ENCODE measurements around the gene TNFRSF4.

Gene TNFRSF4

DNA sequence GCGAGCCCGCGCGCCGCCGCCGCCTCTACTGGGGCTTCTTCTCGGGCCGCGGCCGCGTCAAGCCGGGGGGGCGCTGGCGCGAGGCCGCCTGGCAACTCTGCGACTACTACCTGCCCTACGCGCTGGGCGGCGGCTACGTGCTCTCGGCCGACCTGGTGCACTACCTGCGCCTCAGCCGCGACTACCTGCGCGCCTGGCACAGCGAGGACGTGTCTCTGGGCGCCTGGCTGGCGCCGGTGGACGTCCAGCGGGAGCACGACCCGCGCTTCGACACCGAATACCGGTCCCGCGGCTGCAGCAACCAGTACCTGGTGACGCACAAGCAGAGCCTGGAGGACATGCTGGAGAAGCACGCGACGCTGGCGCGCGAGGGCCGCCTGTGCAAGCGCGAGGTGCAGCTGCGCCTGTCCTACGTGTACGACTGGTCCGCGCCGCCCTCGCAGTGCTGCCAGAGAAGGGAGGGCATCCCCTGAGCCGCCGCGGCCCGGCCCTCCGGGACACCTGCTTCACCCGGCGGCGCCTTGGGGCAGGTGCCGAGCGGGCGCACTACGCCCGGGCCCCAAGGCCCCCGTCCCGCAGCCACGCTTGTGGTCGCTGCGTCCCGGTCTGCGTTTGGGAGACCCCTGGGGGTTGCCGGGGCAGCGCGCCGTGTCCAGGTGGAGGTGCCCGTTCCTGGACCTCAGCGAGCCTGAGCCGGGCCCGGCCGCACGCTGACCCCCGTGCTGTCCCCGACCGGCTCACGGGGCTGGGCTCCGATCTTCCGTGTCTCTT, 19.0 kb upstream of the TNFRSF4 start:
- DNase-seq = no peak

DNA sequence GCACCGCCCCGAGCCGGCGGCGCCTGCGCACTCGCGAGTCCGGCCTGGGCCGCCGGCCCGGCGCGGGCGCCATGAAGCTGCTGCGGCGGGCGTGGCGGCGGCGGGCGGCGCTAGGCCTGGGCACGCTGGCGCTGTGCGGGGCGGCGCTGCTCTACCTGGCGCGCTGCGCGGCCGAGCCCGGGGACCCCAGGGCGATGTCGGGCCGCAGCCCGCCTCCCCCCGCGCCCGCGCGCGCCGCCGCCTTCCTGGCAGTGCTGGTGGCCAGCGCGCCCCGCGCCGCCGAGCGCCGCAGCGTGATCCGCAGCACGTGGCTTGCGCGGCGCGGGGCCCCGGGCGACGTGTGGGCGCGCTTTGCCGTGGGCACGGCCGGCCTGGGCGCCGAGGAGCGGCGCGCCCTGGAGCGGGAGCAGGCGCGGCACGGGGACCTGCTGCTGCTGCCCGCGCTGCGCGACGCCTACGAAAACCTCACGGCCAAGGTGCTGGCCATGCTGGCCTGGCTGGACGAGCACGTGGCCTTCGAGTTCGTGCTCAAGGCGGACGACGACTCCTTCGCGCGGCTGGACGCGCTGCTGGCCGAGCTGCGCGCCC, 18.3 kb upstream of the TNFRSF4 start, which contains the start of gene B3GALT6:
Gene B3GALT6 (plus strand): TSS at position 30 of the 588 bp plus-strand sequence. CDS start 42 bp downstream, at position 72.
- peak in 1 of 14 donors; percentile 39 for DNase-seq

DNA sequence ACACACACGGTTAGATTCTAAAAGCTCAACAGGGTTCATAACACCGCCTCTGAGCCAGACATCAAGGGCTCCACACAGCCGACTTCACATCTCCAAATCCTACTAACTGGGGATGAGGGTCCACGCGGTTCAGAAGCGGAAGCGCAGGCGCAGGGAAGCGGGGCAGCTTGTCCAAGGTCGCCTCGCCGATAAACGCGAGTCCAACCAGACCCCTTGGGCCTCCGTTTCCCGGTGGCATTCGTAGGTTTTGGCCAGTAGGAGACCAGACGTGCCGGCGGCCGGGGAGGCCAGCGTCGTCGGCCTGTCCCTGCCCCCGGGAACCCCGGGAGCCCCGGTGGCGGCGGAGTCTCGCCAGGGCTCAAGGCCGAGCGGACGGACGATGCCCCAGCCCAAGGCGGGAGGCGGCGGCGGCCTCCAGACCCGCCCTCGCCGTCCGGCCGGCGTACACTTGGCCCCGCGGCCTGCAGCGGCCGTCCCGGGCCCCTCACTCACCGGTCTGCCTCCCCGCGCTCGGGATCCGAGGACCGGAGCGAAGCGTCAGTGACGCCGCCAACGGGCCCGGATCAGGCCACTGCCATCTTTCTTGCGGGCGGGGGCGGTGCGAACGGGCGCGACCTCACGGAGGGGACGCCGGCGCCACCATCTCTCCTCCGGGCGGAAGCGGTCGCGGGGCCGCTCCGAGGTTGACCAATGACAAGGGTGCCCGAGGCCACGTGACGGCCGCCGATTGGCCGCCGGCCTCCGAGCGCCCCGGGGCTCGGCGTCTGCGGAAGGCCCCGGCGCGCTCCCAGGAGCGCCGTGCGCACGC, 17.7 kb upstream of the TNFRSF4 start, which contains the start of gene SDF4:
Gene SDF4 (minus strand): TSS at position 602 of the 808 bp plus-strand sequence. CDS start 3,229 bp downstream, outside the sequence.
- DNase-seq = peak; percentile 56 to 97 (median 91)

DNA sequence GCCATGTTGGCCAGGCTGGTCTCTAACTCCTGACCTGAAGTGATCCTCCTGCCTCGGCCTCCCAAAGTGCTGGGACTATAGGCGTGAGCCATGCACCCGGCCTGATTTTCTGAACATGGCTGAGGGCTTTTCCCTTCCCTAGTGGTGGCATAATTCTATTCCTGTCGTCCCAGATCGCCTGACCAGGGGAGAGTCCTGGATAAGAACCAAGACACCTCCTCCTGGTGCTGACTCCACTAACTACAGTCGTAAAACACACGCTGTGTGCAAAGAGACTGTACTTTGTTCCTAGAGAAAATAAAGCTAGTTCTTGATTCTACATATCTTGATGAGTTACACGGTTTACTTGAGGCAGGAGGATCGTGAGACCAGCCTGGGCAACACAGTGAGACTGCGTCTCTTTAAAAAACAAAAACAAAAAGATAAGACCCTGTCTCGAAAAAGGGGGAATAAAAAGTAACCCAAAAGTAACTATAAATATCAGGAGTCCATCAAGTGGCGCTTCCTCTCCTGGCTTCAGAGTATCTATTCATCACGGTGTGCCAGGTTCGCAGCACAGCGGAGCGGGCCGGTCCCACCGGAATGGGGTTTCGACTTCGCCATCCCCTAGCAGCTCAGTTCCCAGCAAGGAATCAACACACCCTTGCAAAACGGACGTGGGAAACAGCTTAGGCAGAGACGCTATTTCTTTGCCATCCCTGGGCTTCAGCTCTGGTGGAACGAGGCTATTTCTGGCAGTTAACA, 16.9 kb upstream of the TNFRSF4 start:
- no peak for DNase-seq

DNA sequence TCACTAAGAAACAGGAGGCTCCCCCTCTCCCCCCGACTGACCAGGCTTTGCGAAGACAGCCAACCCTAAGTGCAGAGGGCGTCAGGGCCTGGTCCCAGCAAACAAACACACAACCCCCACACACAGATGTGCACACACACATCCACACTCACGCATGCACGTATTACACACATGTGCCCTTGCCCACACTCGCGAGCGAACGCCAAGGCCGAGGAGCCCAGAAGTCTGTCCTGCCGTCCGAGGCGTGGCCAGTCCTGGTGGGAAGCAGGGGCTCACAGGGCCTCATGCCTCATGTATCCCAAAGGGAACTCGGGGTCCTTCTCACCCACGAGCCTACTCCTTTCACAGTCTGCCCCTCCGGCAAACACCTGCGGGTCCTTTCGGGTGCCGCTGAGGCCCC, 15.8 kb upstream of the TNFRSF4 start:
- no peak for DNase-seq

DNA sequence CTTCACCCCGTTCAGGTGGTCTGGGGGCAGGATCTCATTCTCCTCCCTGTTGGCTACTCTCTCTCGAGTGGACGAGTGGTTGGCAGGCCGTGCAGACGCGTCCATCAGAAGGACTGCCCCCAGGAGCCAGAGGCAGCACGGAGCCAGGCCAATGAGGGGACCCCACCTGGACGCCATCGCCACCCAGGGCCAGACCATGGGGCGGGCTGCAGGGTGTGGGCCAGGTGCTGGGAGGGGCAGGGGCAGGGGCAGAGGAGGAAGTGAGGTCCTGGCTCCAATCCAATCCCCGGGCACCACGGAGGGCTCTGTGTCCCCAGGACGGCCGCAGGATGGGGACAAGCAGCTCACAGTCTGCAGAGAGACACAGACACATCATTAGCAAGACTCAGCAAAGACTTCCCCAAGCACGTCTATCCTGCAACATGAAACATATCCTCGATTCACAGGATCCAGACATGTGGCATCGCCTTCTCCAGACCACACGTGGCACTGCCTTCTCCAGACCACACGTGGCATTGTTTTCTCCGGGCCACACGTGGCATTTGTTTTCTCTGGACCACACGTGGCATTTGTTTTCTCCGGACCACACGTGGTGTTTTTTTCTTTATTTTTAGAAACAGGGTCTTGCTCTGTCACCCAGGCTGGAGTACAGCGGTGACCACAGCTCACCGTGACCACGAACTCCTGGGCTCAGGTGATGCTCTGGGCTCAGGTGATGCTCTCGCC, 14.8 kb upstream of the TNFRSF4 start:
- DNase-seq = no peak

DNA sequence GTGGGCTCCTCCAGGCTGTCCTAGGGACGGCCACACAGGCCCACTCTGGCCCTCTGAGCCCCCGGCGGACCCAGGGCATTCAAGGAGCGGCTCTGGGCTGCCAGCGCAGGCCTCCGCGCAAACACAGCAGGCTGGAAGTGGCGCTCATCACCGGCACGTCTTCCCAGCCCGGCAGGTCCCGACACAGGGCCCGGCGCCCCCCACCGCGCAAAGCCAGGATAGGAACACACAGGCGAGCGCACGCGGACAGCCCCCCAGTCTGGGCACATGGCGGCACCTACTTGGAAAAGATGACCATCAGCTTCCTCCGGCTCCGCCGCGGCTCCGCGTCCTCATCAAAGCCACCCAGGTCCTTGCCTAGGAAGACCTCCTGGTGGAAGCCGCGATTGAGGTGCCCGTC, 14.2 kb upstream of the TNFRSF4 start:
- no peak for DNase-seq

DNA sequence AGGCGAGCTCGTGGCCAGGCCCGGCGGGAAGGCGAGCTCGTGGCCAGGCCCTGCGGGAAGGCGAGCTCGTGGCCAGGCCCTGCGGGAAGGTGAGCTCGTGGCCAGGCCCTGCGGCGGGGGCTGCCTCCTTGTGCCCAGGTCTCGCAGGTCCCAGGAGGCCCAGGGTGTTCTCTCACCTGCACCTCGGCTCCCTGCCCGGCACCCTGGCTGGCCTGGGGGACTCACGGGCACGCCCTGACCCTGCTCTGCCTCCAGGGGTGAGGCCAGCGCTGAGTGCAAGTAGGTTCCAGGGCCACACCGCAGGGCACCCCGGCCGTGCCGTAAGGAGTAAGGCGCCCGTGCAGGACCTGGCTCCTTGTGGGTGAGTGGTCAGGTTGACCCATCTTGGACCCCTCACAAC, 13.4 kb upstream of the TNFRSF4 start:
- no peak for DNase-seq

DNA sequence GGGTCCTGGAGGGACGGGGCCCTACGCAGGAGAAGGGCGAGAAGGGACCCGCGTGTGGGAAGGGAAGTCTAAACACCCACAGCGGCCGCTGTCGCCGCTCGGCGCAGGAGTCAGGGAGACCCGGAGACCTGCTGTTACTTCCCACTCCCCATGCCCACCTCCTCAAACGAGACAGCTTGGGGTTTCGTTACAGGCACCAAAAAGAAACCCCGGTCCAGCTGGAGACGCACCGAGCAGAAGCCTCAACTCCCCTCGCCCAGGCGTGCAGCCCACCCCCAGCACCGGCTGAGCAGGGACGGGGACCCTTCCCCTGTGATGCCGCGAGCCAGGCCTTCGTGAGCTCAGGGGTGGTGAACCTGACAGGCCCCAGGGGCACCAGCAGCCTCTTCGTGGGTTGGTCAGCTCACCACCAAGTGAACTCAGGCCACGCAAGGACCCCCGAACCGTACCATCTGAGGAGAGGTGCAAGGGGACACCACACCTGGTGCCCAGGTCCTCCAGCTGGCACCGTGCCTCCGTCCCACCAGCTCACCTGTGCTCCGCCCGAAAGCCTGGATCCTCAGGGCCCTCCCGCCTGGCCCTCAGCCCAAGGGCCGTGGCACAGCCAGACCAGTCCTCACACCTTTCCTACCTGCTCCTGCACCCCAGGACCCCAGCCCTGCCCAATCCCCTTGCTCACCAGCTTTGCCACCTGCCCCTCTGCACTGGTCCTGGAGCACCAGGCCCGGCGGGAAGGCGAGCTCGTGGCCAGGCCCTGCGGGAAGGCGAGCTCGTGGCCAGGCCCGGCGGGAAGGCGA, 12.8 kb upstream of the TNFRSF4 start:
- no peak for DNase-seq

DNA sequence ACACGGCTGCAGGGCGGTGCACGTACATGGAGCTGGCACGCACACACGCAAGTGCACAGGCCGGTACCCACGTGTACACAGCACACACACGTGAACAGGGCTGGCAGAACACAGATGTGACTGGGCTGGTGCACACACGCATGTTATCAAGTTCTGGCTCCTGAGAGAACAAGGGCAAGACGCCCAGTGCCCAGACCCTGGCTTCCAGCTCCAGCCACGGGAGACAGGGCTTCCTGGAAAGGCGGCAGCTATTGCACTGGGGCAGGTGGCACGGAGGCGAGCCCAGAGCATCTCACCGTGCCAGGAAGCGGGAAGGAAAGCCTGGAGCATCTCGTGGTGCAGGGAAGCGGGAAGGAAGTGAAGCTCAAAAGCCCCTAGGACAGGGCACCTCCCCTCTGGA, 12.0 kb upstream of the TNFRSF4 start:
- DNase-seq = peak in 1 of 14 donors; percentile 80

DNA sequence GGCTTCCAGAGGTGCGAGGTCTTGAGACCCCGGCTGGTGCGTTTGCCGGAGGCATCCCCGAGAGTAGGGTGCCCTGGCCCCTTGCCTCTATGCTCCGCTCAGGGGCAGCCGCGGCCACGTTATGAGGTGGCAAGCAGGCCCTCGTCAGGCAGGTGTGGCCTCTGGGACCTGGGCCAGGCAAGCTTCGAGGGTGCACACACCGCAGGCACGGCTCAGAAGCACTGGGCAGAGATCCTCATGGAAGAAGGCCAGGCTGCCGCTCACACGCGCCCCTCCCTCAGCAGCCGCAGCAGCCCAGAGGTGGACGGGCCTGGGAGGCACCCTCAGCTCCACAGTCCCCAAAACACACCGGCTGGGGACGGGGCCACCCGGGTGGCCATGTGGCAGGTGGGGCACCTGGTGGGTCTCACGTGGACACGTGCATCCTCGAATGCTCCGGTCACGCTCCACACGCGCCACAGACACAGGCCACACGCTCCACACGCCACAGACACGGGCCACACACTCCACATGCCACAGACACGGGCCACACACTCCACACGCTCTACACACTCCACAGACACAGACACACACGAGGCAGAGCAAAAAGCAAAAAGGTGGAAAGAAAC, 11.4 kb upstream of the TNFRSF4 start:
- DNase-seq = no peak

DNA sequence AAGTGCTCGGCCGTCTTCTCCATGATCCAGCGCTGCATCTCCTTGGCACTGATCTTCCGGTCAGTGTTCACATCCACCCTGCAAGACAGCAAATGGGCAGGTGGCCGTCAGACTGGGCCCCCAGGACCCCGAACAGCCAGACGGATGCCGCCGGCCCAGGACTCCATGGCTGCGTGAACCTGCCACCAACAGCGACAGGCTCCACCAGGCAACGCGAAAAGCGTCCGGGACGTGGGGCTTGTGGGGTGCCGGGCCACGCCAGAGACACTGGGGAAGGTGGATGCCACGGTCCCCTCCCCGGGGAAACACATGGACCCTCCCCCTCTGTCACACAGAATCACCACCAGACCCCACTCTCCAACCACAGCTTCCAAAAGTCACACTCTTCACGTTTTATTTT, 9.9 kb upstream of the TNFRSF4 start:
- no peak for DNase-seq

DNA sequence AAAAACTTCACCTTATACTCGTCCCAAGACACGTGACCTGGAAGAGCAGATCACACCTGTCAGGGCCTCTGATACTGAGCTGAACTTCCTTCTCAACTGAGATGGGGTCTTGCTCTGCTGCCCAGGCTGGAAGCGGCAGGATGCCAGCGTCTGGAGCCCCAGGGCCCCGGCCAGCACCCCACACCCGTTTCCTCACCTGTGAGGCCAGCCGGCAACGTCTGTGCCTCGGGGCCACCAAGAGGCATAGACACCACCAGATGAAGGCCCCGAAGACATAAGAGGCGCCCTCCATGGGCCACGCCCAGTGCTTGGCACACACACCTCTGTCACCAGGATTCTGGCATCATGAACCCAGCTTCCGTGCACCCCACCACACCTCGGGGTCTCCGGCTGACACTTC, 9.4 kb upstream of the TNFRSF4 start:
- no peak for DNase-seq

DNA sequence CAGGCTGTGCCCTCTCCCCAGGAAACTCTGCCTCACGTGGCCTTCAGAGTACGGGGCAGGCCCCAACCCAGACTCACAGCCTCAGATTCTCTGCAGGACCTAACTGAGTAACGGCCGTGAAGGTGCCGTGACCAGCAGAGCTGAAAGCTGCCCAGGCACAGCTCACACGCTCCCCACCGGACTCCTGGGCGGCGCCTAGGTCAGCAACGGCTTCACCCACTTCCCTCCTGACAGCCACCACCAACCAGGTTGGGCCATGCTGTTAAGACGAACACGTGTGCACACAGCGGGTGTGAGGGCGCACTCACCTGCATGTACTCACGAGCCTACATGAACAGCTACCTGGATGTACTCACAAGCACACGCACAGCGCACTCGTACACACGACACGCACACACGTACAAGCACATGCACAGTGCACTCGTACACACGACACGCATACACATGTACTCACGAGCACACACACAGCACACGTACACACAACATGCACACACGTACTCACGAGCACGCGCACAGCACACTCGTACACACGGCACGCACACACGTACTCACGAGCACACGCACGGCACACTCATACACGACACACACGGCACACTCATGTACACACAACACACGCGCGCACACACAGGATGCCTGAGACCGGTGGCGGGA, 8.7 kb upstream of the TNFRSF4 start:
- DNase-seq = no peak

DNA sequence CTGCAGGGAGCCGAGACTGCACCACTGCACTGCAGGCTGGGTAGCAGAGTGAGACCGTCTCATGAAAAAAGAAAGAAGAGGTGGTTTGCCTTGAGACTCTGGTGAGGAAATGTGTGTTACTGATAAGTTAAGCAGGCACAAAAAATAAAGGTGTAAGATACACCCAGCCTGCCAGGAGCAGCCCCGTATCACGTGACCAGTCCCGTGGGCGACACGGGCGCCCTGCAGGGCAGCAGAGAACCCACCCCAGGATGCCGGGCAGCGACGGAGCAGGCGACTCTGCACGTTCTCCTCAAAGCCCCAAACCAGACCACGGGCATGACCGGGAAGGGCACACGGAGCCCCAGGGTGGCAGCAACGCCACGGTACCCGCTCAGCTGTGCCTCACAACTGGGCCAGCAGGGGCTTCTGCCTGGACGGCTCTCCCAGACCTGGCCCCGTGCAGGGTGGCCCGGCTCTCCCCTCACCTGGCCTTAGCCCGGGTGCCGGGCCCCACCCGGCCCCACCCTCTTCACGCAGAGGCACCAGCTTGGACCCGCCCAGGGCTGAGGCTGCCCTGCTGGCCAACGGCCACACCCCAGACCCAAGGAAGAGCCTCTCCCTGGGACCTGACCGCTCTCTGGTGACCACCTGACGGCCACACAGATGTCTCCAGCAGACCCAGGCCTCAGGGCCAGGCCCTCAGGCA, 8.1 kb upstream of the TNFRSF4 start:
- DNase-seq = no peak

DNA sequence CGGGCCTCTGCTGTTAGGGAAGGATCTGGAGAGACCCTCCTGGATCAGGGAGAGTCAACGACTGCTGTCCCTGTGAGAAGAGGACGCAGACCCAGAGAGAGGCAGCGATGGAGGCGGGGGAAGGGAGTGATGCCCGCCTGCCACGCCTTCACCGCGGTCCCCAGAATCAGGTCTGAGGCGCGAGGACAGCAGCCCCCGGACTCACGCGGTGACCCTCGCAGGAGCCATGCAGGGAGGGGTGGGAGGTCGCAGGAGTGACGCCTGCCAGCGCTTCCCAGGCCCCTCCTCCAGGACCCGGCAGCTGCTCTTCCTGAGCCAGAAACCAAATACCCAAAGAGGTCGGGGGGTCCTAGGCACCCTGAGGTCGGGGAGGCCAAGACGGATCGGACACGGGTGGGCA, 6.2 kb upstream of the TNFRSF4 start:
- no peak for DNase-seq

DNA sequence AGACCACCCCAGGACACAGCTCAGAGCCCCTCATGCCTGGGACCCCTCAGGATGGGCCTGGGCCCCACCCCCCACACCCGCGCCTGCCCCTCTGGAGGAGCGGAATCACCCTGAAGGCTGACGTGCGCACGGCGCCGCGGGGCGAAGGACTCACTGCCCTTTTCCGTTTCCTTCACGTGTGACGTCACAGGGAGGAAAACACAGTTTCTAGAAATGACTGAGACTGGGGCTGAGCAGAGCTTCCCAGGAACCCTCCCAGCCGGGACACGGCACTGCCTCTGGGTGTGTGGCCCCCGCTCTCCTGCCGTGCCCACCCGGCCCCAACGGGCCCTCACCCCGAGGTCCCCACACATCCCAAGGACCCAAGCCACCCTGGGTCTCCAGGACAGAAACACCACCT, 5.4 kb upstream of the TNFRSF4 start:
- DNase-seq = no peak

DNA sequence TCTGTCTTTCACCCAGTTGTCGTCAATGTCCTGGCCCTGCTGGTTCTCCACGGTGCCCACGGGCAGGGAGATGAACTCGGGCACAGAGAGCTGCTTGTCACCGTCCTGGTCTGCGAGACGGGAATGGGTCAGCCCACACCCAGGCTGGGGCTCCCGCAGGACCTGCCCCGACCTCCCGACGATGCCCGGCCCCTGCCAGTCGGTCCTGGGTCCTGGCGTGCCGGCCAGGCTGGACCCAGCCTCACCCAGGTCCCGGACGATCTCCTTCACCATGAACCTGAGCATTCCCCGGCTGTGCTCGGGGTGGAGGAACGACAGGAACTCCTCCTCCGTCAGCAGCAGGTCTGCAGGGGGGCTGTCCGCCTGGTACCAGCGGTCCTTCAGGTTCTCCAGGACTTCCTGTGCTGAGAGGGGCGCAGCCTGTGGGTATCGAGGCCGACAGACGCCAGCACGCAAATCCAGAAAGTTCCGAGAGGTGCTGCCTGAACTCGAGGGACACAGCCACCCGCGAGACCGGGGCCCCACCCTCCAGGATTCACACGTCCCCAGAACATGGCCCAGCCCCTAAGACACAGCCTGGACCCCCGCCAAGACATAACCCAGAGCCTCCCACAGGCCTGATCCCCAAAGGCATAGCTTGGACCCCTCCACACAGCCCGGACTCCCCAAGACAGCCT, 4.7 kb upstream of the TNFRSF4 start:
- DNase-seq = no peak

Measured in C1 segment of cervical spinal cord (tissue), 14 donors.